Left forelimb (tissue), 1 donor: ENCODE results near the gene ETV7.

Experiments
- DNase-seq: peaks from one replicate; pipeline ENCODE4 v3.0.0-alpha.2; 2018; ENCODE audit warnings: low spot score

ETV7 gene

GRCh38 chr6:36383606-36384005 is 3.9 kb downstream of the ETV7 start:
- no peak for DNase-seq

- no peak for DNase-seq
Observed at GRCh38 chr6:36382976-36383375, 4.5 kb downstream of the ETV7 start.

GRCh38 chr6:36381502-36382389 is 5.7 kb downstream of the ETV7 start:
- DNase-seq: no peak

GRCh38 chr6:36380166-36380565 is 7.3 kb downstream of the ETV7 start:
- DNase-seq: no peak

- no peak for DNase-seq
Observed at GRCh38 chr6:36378936-36379335, 8.5 kb downstream of the ETV7 start.

- DNase-seq: peak; percentile 33
Observed at GRCh38 chr6:36378243-36378920, 9.1 kb downstream of the ETV7 start.

GRCh38 chr6:36377594-36377993 is 9.9 kb downstream of the ETV7 start:
- DNase-seq: peak; percentile 18

- peak; percentile 37 for DNase-seq
Observed at GRCh38 chr6:36376742-36377141, 10.7 kb downstream of the ETV7 start.

- DNase-seq: peak; percentile 4
Observed at GRCh38 chr6:36376183-36376582, 11.3 kb downstream of the ETV7 start.

- peak; percentile 30 for DNase-seq
Observed at GRCh38 chr6:36375644-36376155, 11.8 kb downstream of the ETV7 start.

GRCh38 chr6:36374972-36375371 is 12.5 kb downstream of the ETV7 start:
- peak; percentile 28 for DNase-seq

GRCh38 chr6:36374194-36374593 is 13.3 kb downstream of the ETV7 start:
- peak; percentile 6 for DNase-seq

- peak; percentile 40 for DNase-seq
Observed at GRCh38 chr6:36373368-36374019, 14.0 kb downstream of the ETV7 start.

- peak; percentile 17 for DNase-seq
Observed at GRCh38 chr6:36372088-36372487, 15.4 kb downstream of the ETV7 start.

GRCh38 chr6:36371211-36371610 is 16.3 kb downstream of the ETV7 start:
- peak; percentile 59 for DNase-seq

- DNase-seq: no peak
Observed at GRCh38 chr6:36370638-36371037, 16.8 kb downstream of the ETV7 start.

- peak; percentile 53 for DNase-seq
Observed at GRCh38 chr6:36368921-36369865, 18.3 kb downstream of the ETV7 start.

GRCh38 chr6:36368421-36368820 is 19.0 kb downstream of the ETV7 start:
- peak; percentile 38 for DNase-seq

GRCh38 chr6:36367743-36368142 is 19.7 kb downstream of the ETV7 start:
- DNase-seq: peak; percentile 12

GRCh38 chr6:36364669-36365479 is 22.6 kb downstream of the ETV7 start:
- peak; percentile 15 for DNase-seq
